ENCODE data around the gene MAGI3.
"Not testable (repeated sequence)": the region's sequence is repeated elsewhere in the genome, so short reads cannot be mapped to it uniquely, and the experiment has no call there.

Gene MAGI3

GRCh38 chr1:113587475-113587874, 197.2 kb downstream of the MAGI3 start:
- DNase-seq, result no peak

- DNase-seq, result no peak
These were observed 201.9 kb downstream of the MAGI3 start for GRCh38 chr1:113592230-113592629.

DNA sequence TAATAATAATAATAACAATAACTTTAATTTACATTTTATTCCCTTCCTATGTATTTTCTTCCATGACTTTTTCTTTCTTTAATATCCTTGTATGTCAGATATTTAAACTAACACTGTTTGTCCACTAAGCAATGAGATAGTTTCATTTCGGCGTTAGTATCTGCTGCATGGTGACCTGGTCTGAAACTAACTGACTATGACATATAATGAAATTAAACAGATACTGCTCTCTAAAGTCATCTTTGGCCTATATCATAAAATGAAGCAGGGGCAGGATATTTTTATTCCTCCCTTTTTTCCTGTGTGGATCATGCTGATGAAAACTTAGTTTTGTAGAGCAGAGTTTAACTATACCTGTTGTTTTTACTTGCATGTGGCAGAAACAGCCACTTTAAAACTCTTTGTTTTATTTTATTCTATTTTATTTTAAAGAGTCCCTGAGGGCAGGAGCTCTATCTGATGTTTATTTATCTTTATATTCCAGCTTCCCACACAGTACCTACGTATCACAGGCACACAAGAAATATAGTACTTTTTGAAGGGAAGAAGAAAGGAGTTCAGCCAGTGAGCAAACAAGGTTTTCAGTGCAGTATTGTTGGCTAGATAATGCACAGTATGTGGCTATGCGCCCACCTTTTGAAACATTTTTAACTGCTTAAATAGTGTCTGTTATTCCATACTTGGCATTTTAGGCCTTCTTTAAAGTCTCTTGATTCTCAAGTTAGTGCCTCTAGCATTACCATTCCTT, 203.4 kb downstream of the MAGI3 start:
- DNase-seq, result no peak

DNA sequence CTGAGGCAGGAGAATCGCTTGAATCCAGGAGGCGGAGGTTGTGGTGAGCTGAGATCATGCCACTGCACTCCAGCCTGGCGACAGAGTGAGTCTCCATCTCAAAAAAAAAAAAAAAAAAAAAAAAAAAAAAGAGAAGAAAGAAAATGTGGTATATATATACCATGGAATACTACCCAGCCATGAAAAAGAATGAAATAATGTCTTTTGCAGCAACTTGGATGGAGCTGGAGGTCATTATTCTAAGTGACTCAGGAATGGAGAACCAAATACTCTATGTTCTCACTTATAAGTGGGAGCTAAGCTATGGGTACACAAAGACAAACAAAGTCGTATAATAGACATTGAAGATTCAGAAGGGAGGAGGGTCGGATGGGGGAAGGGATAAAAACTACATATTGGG, 214.2 kb downstream of the MAGI3 start:
- DNase-seq, result not testable (repeated sequence)

- DNase-seq, result no peak
These were observed 214.8 kb downstream of the MAGI3 start for GRCh38 chr1:113605146-113605545.

DNA sequence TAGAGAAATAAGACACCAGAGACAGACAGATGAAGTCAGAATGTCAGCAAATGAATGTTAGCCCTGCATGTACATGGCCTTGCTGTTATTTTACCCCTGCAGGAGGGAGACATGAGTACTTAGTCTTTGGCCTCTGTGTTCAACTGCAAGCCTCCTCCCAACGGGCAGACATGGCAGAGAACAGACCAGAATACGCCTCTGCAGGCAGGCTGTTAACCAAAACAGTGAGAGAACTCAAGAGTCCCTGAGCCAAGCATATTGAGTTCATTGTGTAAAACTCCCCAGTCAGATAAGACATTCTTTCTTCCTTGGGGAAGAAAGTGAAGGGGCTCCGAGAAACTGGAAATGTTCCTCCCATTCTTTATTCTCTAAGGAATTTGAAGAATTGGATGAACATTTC, 218.1 kb downstream of the MAGI3 start:
- no peak for DNase-seq

- DNase-seq, result no peak
These were observed 220.1 kb downstream of the MAGI3 start for GRCh38 chr1:113610372-113610771.

DNA sequence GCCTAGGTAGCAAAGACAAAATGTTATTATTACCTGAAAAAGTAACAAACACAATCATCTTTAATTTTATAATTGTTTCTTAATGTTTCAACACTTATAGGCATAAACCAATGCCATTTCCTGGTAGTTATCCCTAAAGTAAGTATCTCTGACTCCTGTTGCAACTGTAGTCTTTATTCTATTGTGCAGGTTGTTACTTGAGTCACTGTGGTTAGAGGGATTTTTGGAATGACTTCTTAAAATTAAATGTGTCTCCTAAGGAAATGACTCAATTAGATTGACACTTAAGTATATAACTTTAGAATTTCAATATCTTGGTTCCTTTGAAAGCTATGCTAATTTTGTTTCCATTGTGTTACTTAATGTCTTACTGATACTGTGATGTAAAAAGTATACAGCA, 225.1 kb downstream of the MAGI3 start:
- no peak for DNase-seq

DNA sequence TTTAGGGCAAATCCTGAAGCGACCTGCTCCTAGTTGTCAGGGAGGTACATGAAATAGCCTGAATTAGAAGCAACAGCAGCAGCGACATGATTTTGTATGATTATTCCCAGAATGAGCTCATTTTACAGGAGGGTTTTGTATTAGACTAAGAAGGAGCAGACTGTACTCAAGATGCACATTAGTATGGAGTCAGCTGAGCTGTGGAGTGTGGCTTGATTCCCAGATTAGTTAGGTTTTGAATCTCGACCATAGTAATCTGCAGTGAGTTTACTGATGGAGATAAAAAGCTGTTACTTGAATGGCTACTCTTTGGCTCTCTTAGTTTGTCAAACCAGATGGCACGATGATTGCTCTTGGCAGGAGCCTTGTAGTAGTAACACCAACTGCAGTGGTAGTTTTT, 225.8 kb downstream of the MAGI3 start:
- DNase-seq, result no peak

- no peak for DNase-seq
These were observed 227.3 kb downstream of the MAGI3 start for GRCh38 chr1:113617438-113618141.

GRCh38 chr1:113628997-113629396, 238.7 kb downstream of the MAGI3 start:
- no peak for DNase-seq

GRCh38 chr1:113630340-113631327, 240.3 kb downstream of the MAGI3 start:
- DNase-seq, result no peak

GRCh38 chr1:113641396-113641795, 251.1 kb downstream of the MAGI3 start:
- DNase-seq, result no peak

- DNase-seq, result no peak
These were observed 256.8 kb downstream of the MAGI3 start for GRCh38 chr1:113647164-113647563.

DNA sequence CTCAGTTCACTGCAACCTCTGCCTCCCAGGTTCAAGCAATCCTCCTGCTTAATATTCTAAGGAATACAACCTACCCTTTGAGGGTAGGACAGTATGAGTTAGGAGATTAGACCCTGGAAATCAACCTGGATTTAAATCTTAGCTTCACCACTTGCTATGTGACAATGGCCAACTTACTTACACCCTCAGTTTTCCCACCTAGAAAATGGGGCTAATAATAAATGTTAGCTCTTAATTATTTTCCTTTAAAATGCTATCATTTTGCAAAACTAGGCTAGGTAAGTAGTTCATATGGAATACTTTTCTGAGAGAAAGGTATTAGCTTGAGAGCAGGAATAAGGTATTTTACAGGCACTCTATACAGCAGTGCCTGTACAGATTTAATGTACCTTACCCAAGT, 258.2 kb downstream of the MAGI3 start:
- no peak for DNase-seq

DNA sequence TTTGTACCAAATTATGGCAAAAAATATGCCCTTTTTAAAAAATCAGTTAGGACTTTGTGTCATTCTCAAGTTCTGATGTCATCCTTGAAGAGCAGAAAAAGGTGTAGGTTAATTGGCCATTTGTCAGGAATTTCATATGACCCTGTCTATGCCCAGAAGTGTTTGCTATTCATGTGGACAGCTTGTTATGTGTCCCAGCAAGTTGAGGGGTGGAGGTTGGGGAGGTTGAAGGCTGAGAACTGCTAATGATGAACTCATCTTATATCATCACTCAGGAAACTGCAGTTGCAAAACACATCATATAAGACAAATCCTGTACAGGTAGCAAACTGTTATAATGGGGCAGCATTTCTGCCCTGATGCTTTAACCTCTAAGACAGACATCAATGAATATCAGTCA, 262.5 kb downstream of the MAGI3 start:
- no peak for DNase-seq

DNA sequence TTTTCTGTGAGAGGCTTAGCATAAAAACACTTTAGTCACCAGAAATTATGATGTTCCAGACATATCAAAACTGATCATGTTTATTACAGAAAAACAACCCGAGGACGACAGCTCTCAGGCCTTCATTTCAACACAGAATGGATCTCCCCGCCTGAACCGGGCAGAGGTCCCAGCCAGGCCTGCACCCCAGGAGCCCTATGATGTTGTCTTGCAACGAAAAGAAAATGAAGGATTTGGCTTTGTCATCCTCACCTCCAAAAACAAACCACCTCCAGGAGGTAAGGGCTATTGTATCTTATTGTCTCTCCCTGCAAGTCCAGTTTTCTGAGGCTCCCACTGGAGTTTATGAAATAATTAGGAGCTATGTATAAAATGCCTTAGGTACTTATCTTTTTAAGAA, 263.4 kb downstream of the MAGI3 start:
- DNase-seq, result no peak

GRCh38 chr1:113654883-113655282, 264.6 kb downstream of the MAGI3 start:
- no peak for DNase-seq

DNA sequence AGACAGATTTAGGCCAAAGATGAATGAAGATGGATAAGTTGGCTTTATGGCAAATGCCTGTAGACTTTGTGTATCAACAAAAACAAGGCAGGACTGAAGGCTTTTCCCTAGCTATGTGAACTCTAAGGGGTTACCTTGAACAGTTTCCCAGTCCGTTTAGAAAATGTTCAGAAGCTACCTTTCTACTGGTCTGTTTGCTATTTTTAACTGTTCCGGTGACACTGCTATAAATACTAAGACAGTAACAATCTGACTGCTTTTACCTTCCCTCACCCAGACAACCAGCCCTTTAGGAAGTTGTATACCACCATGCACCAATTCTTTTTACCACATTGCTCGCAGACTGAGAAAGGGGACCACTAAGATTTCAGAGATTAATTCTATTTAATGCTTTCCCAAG, 266.8 kb downstream of the MAGI3 start:
- DNase-seq, result no peak

DNA sequence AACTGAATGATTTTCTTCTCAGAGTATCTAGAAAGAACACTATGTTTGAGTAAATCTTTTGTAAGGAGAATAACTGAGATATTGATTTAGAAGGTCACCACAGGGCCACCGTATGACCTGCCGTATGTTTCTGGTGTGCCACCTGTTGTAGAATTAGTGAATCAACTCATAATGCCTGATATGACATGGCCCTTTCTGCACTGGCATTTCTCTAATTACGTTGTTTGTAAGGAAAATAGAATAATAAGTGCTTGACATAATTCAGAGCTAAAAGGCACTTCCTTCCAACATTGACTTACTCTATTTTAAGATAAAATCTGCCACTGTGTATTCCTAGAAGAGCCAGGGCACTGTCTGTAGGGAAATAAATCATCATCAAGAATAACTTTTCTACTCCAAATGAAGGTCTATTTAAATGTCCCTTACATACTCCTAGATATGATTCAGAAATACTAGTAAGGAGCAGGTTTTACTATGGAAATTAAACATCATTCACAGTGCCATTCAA, 267.3 kb downstream of the MAGI3 start:
- no peak for DNase-seq

GRCh38 chr1:113659035-113659434, 268.7 kb downstream of the MAGI3 start:
- no peak for DNase-seq

- no peak for DNase-seq
These were observed 269.2 kb downstream of the MAGI3 start for GRCh38 chr1:113659556-113659955.

DNA sequence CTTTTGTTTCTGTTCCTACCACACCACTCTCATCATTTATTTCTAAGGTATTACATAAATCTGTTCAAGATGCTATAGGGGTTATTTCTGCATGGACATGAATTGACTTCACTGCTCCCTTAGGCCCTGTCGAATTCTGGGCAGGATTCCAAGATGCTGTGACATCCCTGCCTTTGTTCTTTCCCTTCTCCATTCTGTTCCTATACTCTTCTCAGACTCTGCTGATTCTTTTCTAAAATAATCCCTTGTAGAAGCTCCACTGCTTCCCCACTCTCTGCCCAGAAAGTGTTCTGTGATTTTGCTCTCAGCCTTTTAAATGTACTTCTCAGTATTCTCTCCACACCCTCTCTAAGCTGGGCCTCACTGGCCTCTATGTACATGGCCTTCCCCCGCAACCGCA, 269.8 kb downstream of the MAGI3 start:
- DNase-seq, result no peak

Measured in stimulated activated CD4-positive, alpha-beta T cell treated with anti-CD3 and anti-CD28 coated beads, Interleukin-2, amount 100 ng/mL, for 48 hours (primary cell).